OCI-LY3 (cell line): ENCODE measurements around the gene LTBR.

Experiments used
- EZH2phosphoT487 ChIP-seq: fragments of 200-600 bp; shearing (Covaris generic); IDR thresholded peaks from 2 replicates; pipeline ENCODE4 v1.6.1; 2018; ENCODE audit warnings: antibody characterized with exemption, mixed run types, low read depth
- TF ChIP-seq, protein P1 (sequence below): fragments of 200-600, 300-600 bp; sonication (generic); IDR thresholded peaks from 2 replicates; pipeline ENCODE4 v1.5.1; 2014; ENCODE audit warnings: antibody characterized with exemption, low read length, low read depth

- TF ChIP-seq, protein P1, sequence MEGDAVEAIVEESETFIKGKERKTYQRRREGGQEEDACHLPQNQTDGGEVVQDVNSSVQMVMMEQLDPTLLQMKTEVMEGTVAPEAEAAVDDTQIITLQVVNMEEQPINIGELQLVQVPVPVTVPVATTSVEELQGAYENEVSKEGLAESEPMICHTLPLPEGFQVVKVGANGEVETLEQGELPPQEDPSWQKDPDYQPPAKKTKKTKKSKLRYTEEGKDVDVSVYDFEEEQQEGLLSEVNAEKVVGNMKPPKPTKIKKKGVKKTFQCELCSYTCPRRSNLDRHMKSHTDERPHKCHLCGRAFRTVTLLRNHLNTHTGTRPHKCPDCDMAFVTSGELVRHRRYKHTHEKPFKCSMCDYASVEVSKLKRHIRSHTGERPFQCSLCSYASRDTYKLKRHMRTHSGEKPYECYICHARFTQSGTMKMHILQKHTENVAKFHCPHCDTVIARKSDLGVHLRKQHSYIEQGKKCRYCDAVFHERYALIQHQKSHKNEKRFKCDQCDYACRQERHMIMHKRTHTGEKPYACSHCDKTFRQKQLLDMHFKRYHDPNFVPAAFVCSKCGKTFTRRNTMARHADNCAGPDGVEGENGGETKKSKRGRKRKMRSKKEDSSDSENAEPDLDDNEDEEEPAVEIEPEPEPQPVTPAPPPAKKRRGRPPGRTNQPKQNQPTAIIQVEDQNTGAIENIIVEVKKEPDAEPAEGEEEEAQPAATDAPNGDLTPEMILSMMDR: no peak
- no peak for TF ChIP-seq EZH2phosphoT487
Measured at GRCh38 chr12:6363330-6364043, 20.5 kb upstream of the LTBR start.
